IPS-18a (cell line): ENCODE data around the gene GPR25.
"Not testable (repeated sequence)": the region's sequence is repeated elsewhere in the genome, so short reads cannot be mapped to it uniquely, and the experiment has no call there.

Source experiments
- H3K27ac ChIP-seq: one replicate; pipeline ENCODE4 v1.5.1; 2013; ENCODE audit warnings: low read length
- H3K27me3 ChIP-seq: one replicate; pipeline ENCODE4 v1.6.1; 2013; ENCODE audit warnings: mild to moderate bottlenecking, low read length; ENCODE audit not compliant: control insufficient read depth, insufficient read depth
- H3K36me3 ChIP-seq: one replicate; pipeline ENCODE4 v1.6.1; 2013; ENCODE audit warnings: low read depth, low read length; ENCODE audit not compliant: control insufficient read depth
- H3K4me1 ChIP-seq: one replicate; pipeline ENCODE4 v1.6.1; 2013; ENCODE audit warnings: low read depth, low read length; ENCODE audit not compliant: control insufficient read depth
- H3K4me3 ChIP-seq: one replicate; pipeline ENCODE4 v1.5.1; 2013; ENCODE audit warnings: low read length
- H3K9ac ChIP-seq: one replicate; pipeline ENCODE4 v1.6.1; 2013; ENCODE audit warnings: mild to moderate bottlenecking, low read length, moderate library complexity
- H3K9me3 ChIP-seq: one replicate; pipeline ENCODE4 v1.6.1; 2013; ENCODE audit warnings: low read depth, low read length; ENCODE audit not compliant: control insufficient read depth

GPR25 gene

DNA sequence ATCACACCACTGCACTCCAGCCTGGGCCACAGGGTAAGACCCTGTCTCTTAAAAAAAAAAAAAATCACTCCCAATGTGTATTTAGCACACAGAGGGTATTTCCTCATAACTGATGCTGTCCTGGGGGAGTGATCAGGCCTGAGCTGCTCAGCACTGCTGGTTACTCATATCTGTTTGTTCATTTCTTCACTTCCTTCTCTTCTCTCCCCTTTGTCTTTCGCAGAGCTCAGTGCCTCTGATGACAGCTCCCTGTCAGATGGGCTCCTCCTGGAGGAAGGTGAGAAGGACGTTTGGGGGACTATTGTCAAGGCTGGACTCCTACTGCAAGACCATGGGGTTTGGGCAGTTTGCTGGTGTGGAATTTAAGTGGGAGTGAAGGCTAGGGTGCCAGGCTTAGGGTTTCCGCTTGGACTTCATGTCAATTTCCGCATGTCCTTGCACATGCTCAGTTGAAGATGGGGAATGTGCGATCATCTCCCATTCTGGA, 34.9 kb downstream of the GPR25 start:
- H3K36me3 ChIP-seq, result peaks cover 63% of the 10 kb centered on the region
- H3K27ac ChIP-seq, result no peak overlapping the region
- no peaks in the 10 kb centered on the region for H3K4me1 ChIP-seq
- no peak overlapping the region for H3K9ac ChIP-seq
- H3K27me3 ChIP-seq, result no peaks in the 10 kb centered on the region
- H3K9me3 ChIP-seq, result no peaks in the 10 kb centered on the region
- no peak overlapping the region for H3K4me3 ChIP-seq

DNA sequence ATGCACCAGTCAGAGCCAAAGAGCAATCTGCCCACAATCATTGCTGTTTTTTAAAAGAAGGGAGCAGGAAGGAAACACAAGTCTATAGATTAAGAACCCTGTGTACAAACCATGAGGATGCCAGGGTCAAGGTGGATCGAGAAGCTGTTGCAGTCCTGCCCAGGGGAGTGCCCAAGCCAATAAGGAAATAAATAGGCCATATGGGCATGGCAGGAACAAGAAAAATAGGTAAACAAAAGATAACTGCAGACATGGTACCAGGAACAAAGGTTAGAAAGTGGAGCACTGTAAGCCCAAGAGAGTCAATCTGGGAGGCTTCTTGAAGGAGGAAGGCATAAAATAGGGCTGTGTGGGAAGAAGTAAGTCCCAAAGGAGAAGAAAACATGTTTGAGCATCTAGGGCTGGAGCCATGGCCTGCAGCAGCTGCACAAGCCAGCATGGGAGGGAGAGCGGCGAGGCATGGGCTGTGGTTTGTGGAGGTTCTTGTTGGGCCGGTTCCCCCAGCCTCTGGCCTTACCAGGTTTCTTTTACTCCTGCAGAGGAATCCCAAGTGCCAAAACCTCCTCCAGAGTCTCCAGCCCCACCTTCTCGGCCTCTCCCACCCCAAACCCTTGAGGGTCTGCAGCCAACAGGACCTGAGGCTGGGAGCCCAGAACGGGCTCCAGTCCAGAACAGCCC, 35.5 kb downstream of the GPR25 start:
- Histone ChIP-seq H3K4me1 (no peaks in the 10 kb centered on the region), H3K9ac (no peak overlapping the region), H3K4me3 (no peak overlapping the region), H3K27me3 (no peaks in the 10 kb centered on the region), H3K9me3 (no peaks in the 10 kb centered on the region), H3K36me3 (peaks cover 66% of the 10 kb centered on the region), H3K27ac (no peak overlapping the region)

- H3K36me3 ChIP-seq, result peaks cover 68% of the 10 kb centered on the region
- no peak overlapping the region for H3K27ac ChIP-seq
- H3K9me3 ChIP-seq, result no peaks in the 10 kb centered on the region
- H3K4me3 ChIP-seq, result no peak overlapping the region
- H3K9ac ChIP-seq, result no peak overlapping the region
- no peaks in the 10 kb centered on the region for H3K27me3 ChIP-seq
- H3K4me1 ChIP-seq, result no peaks in the 10 kb centered on the region
These were observed 36.3 kb downstream of the GPR25 start for GRCh38 chr1:200909071-200909470.

- no peaks in the 10 kb centered on the region for H3K4me1 ChIP-seq
These were observed 37.0 kb downstream of the GPR25 start for GRCh38 chr1:200909757-200910239.

DNA sequence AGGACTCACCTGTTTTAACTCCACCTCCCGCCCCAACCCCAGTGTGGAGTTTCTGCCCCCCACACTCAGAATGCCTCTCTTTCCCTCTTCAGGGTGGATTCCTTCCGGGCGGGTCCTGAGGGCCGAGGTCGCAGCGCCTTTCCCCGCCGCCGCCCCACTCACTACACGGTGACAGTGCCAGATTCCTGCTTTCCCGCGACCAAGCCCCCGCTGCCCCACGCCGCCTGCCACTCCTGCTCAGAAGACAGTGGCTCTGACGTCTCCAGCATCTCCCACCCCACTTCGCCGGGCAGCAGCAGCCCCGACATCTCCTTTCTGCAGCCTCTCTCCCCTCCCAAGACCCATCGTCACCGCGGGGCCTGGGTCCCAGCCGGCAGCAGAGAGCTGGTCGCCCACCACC, 38.6 kb downstream of the GPR25 start:
- Histone ChIP-seq H3K9ac (no peak overlapping the region), H3K4me1 (no peaks in the 10 kb centered on the region), H3K27me3 (no peaks in the 10 kb centered on the region), H3K4me3 (no peak overlapping the region), H3K27ac (no peak overlapping the region), H3K9me3 (no peaks in the 10 kb centered on the region), H3K36me3 (peaks cover 59% of the 10 kb centered on the region)

More at GRCh38 chr1:200909757-200910239, 37.0 kb downstream of the GPR25 start:
- Histone ChIP-seq H3K9ac (no peak overlapping the region), H3K27me3 (no peaks in the 10 kb centered on the region), H3K27ac (no peak overlapping the region), H3K4me3 (no peak overlapping the region), H3K9me3 (no peaks in the 10 kb centered on the region), H3K36me3 (peaks cover 64% of the 10 kb centered on the region)

GRCh38 chr1:200911936-200912335, 39.2 kb downstream of the GPR25 start:
- H3K4me1 ChIP-seq, H3K9ac ChIP-seq, H3K9me3 ChIP-seq, H3K4me3 ChIP-seq, H3K27me3 ChIP-seq, H3K27ac ChIP-seq: not testable (repeated sequence)
- peaks cover 54% of the 10 kb centered on the region for H3K36me3 ChIP-seq

DNA sequence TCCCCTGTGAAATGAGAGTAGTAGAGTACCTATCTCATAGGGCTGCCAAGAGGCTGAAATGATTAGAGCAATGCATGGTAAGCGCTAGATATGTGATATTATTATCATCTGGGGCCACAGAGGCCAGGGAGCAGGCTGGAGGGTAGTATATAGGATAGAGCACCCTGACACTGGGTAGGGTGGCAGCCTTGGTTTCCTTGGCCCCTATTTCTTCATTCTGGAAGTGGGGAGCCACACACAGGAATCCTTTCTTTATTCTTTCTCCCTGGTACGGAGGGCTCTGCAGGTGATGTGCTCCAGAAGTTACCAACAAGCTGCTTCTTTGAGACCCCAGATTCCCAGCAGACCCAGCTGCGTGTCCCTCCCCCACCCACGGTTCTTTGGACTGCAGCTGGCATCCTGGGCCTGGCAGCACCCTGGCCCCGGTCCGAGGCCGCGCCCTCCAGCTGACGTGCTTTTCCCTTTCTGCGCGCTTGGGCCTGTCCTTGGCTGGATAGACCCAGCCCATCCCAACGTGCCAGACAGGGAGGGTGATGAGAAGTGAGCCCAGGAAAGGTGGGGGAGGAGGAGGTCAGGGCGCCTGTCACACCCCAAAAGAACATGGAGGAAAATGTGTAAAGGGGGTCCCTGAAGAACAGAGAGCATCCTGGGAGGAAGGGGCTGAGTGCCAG, 40.1 kb downstream of the GPR25 start:
- Histone ChIP-seq H3K9me3 (no peaks in the 10 kb centered on the region), H3K9ac (no peak overlapping the region), H3K36me3 (peaks cover 47% of the 10 kb centered on the region), H3K27ac (no peak overlapping the region), H3K4me1 (no peaks in the 10 kb centered on the region), H3K4me3 (no peak overlapping the region), H3K27me3 (no peaks in the 10 kb centered on the region)

- H3K4me3 ChIP-seq, result no peak overlapping the region
- no peaks in the 10 kb centered on the region for H3K27me3 ChIP-seq
- no peak overlapping the region for H3K27ac ChIP-seq
- no peaks in the 10 kb centered on the region for H3K4me1 ChIP-seq
- H3K36me3 ChIP-seq, result peaks cover 17% of the 10 kb centered on the region
- no peak overlapping the region for H3K9ac ChIP-seq
- H3K9me3 ChIP-seq, result no peaks in the 10 kb centered on the region
These were observed 43.4 kb downstream of the GPR25 start for GRCh38 chr1:200916152-200916551.

DNA sequence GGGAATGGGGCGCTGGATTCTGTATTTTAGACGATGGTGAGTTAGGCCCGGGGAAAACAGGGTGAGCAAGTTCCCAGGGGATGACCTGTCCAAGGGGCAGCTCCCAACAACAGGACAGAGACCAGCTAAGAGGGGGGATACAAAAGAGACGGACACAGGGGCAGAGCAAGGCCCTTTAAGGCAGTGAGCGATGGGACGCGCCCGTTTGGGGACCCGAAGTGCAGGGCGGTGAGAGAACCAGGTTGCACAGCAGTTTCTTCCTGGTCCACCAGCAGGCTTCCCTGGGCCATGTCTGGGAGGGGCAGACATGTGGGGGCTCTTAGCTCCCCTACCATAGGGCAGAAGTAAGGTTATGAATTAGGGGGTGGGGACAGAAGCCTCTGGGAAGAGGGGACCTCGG, 43.9 kb downstream of the GPR25 start:
- Histone ChIP-seq H3K9me3 (no peaks in the 10 kb centered on the region), H3K27ac (no peak overlapping the region), H3K4me3 (no peak overlapping the region), H3K27me3 (no peaks in the 10 kb centered on the region), H3K4me1 (peaks cover 4% of the 10 kb centered on the region), H3K9ac (no peak overlapping the region), H3K36me3 (peaks cover 16% of the 10 kb centered on the region)

GRCh38 chr1:200917291-200917817, 44.6 kb downstream of the GPR25 start:
- Histone ChIP-seq H3K9ac (no peak overlapping the region), H3K36me3 (peaks cover 11% of the 10 kb centered on the region), H3K27me3 (no peaks in the 10 kb centered on the region), H3K4me1 (peaks cover 4% of the 10 kb centered on the region), H3K4me3 (no peak overlapping the region), H3K9me3 (no peaks in the 10 kb centered on the region), H3K27ac (no peak overlapping the region)

DNA sequence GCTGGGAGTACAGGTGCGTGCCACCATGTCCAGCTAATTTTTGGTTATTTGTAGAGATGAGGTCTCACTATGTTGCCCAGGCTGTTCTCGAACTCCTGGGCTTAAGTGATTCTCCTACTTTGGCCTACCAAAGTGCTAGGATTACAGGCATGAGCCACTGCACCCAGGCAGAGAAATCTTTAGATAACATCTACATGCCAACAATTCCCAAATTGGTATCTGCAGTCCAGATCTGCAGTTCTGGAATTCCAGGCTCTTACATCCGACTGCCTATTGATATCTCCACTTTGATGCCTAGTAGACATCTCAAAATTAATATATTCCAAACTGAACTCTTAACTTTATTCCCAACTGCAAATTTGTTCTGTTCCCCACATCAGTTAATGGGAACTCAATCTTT, 45.2 kb downstream of the GPR25 start:
- Histone ChIP-seq H3K4me1 (peaks cover 4% of the 10 kb centered on the region), H3K27me3 (no peaks in the 10 kb centered on the region), H3K9me3 (no peaks in the 10 kb centered on the region), H3K9ac (no peak overlapping the region), H3K36me3 (peaks cover 5% of the 10 kb centered on the region), H3K4me3 (no peak overlapping the region), H3K27ac (no peak overlapping the region)
